ENCODE data around the gene TMEM86A.

DNA sequence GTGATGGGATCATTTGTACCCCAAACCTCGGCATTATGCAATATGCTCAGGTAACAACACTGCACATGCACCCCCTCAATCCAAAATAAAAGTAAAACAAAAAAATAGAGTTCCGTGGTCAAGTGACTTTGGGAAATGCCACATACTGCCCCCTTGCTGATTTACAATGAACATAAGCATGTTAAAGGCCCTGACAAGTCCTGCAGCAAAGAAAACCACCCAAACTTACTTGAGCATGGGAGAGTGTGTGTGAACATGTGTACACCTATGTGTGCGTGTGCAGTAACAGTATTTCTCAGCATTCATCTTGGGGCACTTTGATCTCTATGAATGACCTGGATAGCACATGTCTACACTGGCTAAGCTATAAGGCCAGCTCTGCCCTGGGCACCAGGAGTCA is 43.2 kb downstream of the TMEM86A start:
- no peak for TF ChIP-seq POLR2A (IDR thresholded peaks at IDR 0.05)
- TF ChIP-seq, protein P1, sequence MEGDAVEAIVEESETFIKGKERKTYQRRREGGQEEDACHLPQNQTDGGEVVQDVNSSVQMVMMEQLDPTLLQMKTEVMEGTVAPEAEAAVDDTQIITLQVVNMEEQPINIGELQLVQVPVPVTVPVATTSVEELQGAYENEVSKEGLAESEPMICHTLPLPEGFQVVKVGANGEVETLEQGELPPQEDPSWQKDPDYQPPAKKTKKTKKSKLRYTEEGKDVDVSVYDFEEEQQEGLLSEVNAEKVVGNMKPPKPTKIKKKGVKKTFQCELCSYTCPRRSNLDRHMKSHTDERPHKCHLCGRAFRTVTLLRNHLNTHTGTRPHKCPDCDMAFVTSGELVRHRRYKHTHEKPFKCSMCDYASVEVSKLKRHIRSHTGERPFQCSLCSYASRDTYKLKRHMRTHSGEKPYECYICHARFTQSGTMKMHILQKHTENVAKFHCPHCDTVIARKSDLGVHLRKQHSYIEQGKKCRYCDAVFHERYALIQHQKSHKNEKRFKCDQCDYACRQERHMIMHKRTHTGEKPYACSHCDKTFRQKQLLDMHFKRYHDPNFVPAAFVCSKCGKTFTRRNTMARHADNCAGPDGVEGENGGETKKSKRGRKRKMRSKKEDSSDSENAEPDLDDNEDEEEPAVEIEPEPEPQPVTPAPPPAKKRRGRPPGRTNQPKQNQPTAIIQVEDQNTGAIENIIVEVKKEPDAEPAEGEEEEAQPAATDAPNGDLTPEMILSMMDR (IDR thresholded peaks at IDR 0.05) = no peak
- no peak for TF ChIP-seq EP300 (IDR thresholded peaks at IDR 0.05)
- TF ChIP-seq POLR2AphosphoS5 (IDR thresholded peaks at IDR 0.05) = no peak
